Measurements from ENCODE around the gene CTTNBP2.

Gene CTTNBP2, protein sequence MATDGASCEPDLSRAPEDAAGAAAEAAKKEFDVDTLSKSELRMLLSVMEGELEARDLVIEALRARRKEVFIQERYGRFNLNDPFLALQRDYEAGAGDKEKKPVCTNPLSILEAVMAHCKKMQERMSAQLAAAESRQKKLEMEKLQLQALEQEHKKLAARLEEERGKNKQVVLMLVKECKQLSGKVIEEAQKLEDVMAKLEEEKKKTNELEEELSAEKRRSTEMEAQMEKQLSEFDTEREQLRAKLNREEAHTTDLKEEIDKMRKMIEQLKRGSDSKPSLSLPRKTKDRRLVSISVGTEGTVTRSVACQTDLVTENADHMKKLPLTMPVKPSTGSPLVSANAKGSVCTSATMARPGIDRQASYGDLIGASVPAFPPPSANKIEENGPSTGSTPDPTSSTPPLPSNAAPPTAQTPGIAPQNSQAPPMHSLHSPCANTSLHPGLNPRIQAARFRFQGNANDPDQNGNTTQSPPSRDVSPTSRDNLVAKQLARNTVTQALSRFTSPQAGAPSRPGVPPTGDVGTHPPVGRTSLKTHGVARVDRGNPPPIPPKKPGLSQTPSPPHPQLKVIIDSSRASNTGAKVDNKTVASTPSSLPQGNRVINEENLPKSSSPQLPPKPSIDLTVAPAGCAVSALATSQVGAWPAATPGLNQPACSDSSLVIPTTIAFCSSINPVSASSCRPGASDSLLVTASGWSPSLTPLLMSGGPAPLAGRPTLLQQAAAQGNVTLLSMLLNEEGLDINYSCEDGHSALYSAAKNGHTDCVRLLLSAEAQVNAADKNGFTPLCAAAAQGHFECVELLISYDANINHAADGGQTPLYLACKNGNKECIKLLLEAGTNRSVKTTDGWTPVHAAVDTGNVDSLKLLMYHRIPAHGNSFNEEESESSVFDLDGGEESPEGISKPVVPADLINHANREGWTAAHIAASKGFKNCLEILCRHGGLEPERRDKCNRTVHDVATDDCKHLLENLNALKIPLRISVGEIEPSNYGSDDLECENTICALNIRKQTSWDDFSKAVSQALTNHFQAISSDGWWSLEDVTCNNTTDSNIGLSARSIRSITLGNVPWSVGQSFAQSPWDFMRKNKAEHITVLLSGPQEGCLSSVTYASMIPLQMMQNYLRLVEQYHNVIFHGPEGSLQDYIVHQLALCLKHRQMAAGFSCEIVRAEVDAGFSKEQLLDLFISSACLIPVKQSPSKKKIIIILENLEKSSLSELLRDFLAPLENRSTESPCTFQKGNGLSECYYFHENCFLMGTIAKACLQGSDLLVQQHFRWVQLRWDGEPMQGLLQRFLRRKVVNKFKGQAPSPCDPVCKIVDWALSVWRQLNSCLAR (N-terminal part only)

GRCh38 chr7:117873310-117874190, at the start of gene CTTNBP2:
TSS of gene CTTNBP2 (minus strand) at chr7:117873441. CDS start at chr7:117873415, 26 bp downstream.
- DNase-seq (ENCODE audit: low spot score): peak; percentile 73

DNA sequence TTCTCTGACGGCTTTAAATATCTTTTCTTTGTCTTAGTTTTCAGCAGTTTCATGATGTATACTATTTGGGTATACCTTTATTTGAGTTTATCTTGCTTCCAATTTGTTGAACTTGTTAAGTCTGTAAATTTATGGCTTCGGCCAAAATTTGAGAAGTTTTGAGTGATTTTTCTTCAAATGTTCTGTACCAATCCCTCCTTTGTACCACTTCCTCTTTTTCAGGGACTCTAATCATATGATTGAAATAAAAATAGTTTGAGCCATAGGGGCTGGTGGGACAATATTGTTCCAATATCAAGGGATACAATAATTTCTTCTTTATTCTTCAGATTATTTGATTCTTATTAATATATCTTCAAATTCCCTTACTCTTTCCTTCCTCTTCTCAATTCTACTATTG, 43.1 kb upstream of the CTTNBP2 start:
- no peak for DNase-seq (ENCODE audit: low spot score)

DNA sequence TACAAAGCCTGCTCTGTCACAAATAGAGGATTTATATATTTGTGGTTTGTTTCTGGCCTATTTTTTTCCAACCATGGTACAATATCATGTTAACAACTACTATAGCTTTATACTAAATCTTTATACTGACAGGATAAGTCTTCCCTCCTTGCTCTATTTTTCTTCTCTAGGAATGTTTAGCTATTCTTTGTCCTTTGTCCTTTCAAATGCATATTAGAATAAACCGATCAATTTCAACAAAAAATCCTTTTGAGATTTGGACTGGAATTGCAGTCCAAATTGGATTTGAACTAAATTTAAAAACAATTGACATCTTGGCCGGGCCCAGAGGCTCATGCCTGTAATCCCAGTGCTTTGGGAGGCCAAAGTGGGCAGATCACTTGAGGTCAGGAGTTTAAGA, 39.2 kb upstream of the CTTNBP2 start:
- DNase-seq (ENCODE audit: low spot score): no peak

DNA sequence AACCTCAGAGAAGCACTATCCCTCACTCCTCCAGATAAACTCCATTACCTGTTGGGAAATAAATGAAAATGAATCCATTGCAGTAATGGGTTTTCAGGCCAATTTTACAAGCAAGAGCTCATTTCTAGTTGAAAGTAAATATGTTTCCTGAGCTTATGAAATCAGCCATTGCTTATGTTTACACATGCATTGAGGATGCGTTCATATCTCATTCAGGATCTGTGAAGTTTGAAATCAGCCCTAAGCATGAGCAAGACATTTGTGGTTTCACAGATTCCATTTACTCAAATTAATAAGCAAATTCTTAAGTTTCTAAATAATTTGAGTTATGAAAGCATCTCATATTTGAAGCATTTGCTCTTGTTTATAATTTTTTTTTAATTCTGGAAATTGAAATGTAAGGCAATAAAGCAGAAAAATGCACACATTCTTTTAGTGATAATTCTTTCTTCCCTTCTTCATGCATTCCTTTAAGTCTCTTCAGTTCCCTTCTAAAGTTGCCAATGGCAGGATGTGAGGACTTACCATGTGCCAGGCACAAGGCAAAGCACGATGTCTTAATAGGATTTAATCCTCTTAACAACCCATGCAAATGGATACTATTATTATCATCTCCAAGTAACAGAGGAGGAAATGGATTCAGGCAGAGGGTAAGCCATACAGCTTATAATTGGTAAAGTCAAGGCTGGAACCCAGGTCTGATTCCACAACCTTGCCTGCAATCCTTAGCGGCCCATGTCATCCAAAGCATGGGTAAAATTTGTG, 35.0 kb upstream of the CTTNBP2 start:
- no peak for DNase-seq (ENCODE audit: low spot score)

DNA sequence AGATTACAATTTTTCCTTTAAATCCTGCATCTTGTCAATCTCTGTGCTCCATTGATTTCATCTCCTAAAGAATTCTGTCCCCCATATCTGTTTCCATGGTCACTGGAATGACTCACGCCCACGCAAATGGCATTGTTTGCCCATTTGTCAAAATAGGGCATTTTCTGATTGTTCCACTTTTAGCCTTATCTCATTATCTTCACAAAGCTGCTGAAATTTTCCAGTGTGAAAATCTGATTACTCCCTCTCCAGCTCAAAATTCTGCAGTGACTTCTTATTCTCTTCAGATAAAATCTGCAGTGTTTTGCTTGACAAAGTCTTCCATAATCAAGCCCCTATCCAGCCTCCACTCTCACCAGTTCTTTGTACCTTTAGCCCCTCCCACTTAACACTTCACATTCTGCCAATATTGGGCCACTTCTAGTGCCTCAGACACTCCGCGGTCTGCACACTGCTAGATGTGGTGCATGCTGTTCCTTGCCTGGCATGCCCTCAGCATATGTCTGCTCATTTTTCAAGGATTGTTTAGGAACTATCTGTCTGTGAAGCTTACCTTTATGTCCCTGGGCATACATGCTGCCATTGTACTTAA, 33.9 kb upstream of the CTTNBP2 start:
- DNase-seq (ENCODE audit: low spot score): no peak

- DNase-seq (ENCODE audit: low spot score): no peak
Measured at GRCh38 chr7:117902314-117902889, 29.2 kb upstream of the CTTNBP2 start.

DNA sequence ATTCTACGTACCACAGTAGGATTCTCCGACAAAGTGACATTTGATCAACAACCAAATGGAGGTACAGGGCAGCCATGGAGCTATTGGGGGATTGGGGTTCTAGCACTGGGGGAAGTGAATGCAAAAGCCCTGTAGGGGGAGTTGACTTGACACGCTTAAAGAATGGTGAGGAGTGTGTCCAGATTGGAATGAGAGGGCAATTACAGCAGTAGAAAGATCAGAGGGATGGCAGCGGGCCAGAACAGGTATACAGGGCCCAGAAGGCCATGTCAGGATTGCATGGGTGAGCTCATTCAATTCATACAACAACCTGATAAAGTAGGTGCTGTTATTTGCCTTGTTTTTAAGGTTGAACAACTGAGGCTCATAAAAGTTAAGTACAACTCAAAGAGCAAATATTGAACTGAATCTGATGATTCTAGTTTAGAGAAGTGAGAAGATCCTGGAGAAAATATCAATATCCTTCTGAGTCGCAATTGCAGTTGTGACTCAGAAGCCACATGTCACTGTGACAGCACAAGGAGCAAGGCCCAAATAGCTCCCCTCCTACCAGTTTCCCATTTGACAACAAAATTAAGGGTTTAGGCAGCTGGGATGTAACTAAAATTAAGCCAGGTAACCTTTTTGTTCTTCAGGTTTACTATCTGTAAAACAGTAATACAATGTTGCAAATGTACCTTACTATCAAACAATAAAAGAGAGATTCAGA, 28.0 kb upstream of the CTTNBP2 start:
- DNase-seq (ENCODE audit: low spot score): no peak

DNA sequence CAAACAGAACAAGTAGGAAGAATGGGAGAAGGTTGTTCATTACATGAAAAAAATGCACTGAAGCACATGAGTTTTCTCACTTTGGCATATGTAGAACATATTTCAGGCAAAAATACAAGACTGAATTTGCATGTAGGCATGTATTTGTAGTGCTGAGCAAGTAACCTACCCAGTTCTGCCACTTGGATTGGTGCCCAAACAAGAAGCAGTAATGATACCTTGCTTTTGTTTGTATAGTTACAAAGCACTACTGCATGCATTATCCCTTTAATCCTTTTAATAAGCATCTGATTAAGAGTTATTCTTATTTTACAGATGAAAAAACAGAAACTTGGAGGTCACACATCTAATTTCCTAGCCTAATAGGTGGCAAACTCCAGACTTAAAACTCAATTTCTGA, 23.1 kb upstream of the CTTNBP2 start:
- DNase-seq (ENCODE audit: low spot score): no peak

DNA sequence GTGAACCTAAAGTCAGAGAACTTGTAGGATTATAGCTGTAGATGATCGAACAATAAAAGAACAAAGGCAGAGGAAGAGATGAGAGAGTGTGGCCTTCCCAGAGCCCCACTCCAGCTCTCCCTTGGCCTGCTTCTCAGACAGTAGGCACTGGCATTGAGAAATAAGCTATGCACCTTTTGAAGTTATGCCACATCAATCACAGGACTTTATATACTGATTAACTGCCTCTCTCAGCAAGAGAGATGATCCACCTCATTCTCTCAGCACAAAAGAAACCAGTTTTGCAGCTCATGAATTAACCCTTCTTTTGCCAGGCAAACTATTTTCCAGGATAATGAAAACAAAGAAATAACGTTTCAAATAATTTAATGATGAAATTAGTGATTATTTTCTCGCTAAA, 22.0 kb upstream of the CTTNBP2 start:
- DNase-seq (ENCODE audit: low spot score): no peak

DNA sequence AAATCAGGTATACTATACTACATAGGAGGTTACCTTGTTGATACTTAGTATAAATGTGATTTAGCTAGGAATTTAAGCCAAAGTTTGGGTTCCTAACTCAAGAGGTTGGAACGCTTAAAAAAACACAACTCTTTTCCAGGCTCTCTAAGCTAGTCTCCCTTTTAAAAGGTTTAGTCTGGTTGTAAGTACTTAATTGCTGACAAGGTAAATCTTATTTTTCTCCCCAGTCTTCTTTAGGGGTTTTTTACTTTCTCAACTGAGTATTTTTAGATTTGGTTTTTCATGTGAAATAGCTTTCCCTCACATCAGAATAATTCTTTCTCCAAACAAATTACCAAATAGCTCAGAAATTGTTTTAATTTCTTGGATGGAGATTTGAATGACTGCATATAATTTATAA, 20.8 kb upstream of the CTTNBP2 start:
- no peak for DNase-seq (ENCODE audit: low spot score)

GRCh38 chr7:117892821-117893220, 19.6 kb upstream of the CTTNBP2 start:
- no peak for DNase-seq (ENCODE audit: low spot score)

DNA sequence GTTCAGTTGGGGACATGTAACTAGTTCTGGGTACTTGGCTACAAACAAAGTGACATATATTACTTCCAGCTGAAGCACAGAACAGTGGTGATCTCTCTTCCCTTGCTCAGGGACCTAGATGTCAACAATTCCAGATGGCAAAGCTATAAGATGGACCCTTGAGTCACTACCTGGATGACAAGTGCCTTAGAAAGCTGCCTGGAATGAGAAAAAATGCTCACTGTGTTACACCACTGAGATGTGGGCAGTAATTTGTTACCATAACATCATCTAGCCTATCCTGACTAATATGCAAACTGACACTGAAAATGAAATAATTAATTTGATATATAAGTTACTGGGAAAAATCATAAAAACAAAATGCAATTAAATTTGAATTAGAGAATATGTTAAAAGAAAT, 16.4 kb upstream of the CTTNBP2 start:
- DNase-seq (ENCODE audit: low spot score): no peak

DNA sequence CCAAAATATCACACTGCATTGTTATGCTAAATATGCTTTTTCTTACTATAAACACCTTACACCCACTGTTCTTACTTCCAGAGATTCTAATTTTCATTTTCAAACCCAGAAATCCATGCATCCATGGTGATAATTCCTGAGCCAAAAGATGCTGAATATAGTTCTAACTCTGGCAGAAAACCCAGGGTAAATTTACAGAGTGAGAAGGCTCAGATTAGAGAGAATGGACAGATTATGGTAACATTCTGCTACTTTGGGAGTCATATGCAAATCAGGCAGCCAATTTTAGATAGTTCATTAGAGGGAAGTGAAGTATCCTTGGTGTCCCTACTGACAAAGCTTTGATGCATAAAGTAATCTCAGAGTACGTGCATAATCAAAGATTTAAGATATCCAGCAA, 15.4 kb upstream of the CTTNBP2 start:
- no peak for DNase-seq (ENCODE audit: low spot score)

DNA sequence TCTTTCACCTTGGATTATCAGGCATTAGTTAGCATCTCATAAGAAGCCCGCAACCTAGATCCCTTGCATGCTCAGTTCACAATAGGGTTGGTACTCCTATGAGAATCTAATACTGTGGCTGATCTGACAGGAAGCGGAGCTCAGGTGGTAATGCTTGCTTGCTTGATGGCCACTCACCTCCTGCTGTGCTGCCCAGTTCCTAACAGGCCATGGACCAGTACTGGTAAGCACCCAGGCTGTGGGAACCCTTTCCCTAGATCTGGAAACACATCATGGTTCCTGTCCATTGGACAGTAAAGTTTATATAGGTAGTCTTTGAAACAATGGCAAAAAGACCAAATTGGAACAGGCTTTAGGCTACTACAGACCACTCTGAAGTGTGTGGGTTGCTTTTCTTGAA, 9.4 kb upstream of the CTTNBP2 start:
- no peak for DNase-seq (ENCODE audit: low spot score)

GRCh38 chr7:117876761-117877160, 3.5 kb upstream of the CTTNBP2 start:
- no peak for DNase-seq (ENCODE audit: low spot score)

GRCh38 chr7:117875566-117875965, 2.3 kb upstream of the CTTNBP2 start:
- DNase-seq (ENCODE audit: low spot score): no peak

GRCh38 chr7:117874191-117874700, 1.0 kb upstream of the CTTNBP2 start:
- DNase-seq (ENCODE audit: low spot score): no peak

GRCh38 chr7:117872561-117873309, 506 bp downstream of the CTTNBP2 start:
- DNase-seq (ENCODE audit: low spot score): peak; percentile 69

Data from left forelimb (tissue), 1 donor.